Smooth muscle cell (in vitro differentiated cells): ENCODE results near the gene ALG12. TPM values are rescaled to one million over a fixed set of nuclear protein-coding genes. Genes with fewer than 3 reads are reported as not detected.
"Not testable (repeated sequence)": the region's sequence is repeated elsewhere in the genome, so short reads cannot be mapped to it uniquely, and the experiment has no call there.

Experiments used
- DNase-seq: peaks from one replicate; lab custom pipeline; 2025; ENCODE audit not compliant: unreplicated experiment; lab: John Stamatoyannopoulos, UW
- H2AFZ ChIP-seq: fragments of 200-600 bp; sonication (generic); 2 replicates; pipeline ENCODE4 v1.6.0; 2016; ENCODE audit warnings: antibody characterized with exemption, low read depth, mild to moderate bottlenecking
- H3F3A ChIP-seq: fragments of 200-600 bp; sonication (generic); 2 replicates; pipeline ENCODE4 v1.6.0; 2017; ENCODE audit warnings: antibody characterized with exemption, low read depth
- H3K27ac ChIP-seq: fragments of 200-600 bp; sonication (generic); 2 replicates; pipeline ENCODE4 v1.5.1; 2016; ENCODE audit warnings: low read depth, mild to moderate bottlenecking
- H3K27me3 ChIP-seq: fragments of 200-600 bp; sonication (generic); 2 replicates; pipeline ENCODE4 v1.6.1; 2016; ENCODE audit warnings: low read depth, mild to moderate bottlenecking
- H3K36me3 ChIP-seq: fragments of 200-600 bp; sonication (generic); 2 replicates; pipeline ENCODE4 v1.5.1; 2016; ENCODE audit warnings: low read depth
- H3K4me1 ChIP-seq: fragments of 200-600 bp; sonication (generic); 2 replicates; pipeline ENCODE4 v1.5.1; 2016; ENCODE audit warnings: low read depth
- H3K4me2 ChIP-seq: fragments of 200-600 bp; sonication (generic); 2 replicates; pipeline ENCODE4 v1.6.0; 2016; ENCODE audit warnings: mild to moderate bottlenecking
- H3K4me3 ChIP-seq: fragments of 200-600 bp; sonication (generic); 2 replicates; pipeline ENCODE4 v1.5.1; 2016; ENCODE audit warnings: mild to moderate bottlenecking
- H3K79me2 ChIP-seq: fragments of 200-600 bp; sonication (generic); 2 replicates; pipeline ENCODE4 v1.6.0; 2016; ENCODE audit warnings: low read depth, mild to moderate bottlenecking
- H3K9ac ChIP-seq: fragments of 200-600 bp; sonication (generic); 2 replicates; pipeline ENCODE4 v1.6.0; 2016; ENCODE audit warnings: low read depth
- H3K9me3 ChIP-seq: fragments of 200-600 bp; sonication (generic); replicated peaks from 2 replicates; pipeline ENCODE4 v1.5.1; 2016; ENCODE audit warnings: low read depth
- H4K20me1 ChIP-seq: fragments of 200-600 bp; sonication (generic); 2 replicates; pipeline ENCODE4 v1.6.0; 2016; ENCODE audit warnings: low read depth
- WGBS: methylation state at CpG from one replicate; pipeline ENCODE4 v1.1.7; 2016; ENCODE audit warnings: low lambda C conversion rate; 5-methylcytosine and 5-hydroxymethylcytosine counted together
- polyA plus RNA-seq: library from polyadenylated mRNA; unstranded; fragments of >200 nt; fragmentation: Nextera tagmentation; extraction: Ambion mirVana; gene quantifications from 2 replicates; pipeline ENCODE4 v1.2.1, GENCODE V29; 2016
- total RNA-seq: library from RNA; depleted of rRNA; stranded (reverse); fragments of >200 nt; gene quantifications from 2 replicates; pipeline ENCODE4 v1.2.3, GENCODE V29; 2014
- TF ChIP-seq, protein P1 (sequence below): fragments of 200-600 bp; sonication (generic); IDR thresholded peaks from 2 replicates; pipeline ENCODE4 v1.5.1; 2017; ENCODE audit warnings: borderline replicate concordance, mild to moderate bottlenecking, antibody characterized with exemption; ENCODE audit not compliant: insufficient read depth, poor library complexity, severe bottlenecking

The ALG12 gene
- total and polyA plus RNA-seq, 2 experiments from 2014 or later = 13.9 to 42.7 TPM

DNA sequence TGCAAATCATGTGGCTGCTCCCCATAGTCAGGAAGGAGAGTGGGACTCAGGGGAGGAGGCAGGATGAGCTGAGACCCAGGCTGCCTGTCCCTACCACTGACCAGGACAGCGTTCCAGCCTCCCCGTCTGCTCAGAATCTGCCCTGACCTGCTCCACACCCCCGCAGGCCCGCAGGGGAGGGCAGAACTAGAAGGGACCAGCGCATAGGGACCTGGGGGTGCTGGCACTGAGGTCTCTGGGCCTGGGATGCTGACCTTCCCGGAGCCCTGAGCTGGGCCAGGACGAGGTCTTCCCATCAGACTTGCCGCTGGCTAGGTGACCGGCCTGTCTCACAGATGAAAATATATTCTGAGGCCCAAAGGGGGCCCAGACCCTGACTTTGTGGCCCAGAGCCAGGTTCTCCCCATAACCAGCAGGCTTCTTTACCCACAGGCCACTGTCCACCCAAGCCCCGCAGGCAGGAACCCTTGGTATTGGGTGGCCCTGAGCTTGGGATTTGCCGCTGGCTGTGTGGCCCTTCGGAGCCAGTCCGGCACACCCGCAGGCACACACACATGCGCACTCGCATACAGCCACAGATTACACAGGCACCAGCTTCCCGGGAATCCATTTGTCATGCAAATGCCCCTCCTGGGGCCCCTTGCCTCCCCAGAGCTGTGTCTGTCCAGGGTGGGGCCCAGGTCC is 28.5 kb upstream of the ALG12 start:
- H3K79me2 ChIP-seq = no peaks in the 10 kb centered on the region
- H3K4me1 ChIP-seq = peaks cover 12% of the 10 kb centered on the region
- WGBS = 57% methylated on average over 17 of the region's 17 CpGs
- H3K9me3 ChIP-seq = no peaks in the 10 kb centered on the region
- no peak overlapping the region for H2AFZ ChIP-seq
- no peak overlapping the region for H3K4me2 ChIP-seq
- no peaks in the 10 kb centered on the region for H4K20me1 ChIP-seq
- peak overlapping the region; percentile 52 for H3K27ac ChIP-seq
- no peak overlapping the region for H3K9ac ChIP-seq
- no peak overlapping the region for H3K4me3 ChIP-seq
- H3F3A ChIP-seq = no peaks in the 10 kb centered on the region
- TF ChIP-seq, protein P1, sequence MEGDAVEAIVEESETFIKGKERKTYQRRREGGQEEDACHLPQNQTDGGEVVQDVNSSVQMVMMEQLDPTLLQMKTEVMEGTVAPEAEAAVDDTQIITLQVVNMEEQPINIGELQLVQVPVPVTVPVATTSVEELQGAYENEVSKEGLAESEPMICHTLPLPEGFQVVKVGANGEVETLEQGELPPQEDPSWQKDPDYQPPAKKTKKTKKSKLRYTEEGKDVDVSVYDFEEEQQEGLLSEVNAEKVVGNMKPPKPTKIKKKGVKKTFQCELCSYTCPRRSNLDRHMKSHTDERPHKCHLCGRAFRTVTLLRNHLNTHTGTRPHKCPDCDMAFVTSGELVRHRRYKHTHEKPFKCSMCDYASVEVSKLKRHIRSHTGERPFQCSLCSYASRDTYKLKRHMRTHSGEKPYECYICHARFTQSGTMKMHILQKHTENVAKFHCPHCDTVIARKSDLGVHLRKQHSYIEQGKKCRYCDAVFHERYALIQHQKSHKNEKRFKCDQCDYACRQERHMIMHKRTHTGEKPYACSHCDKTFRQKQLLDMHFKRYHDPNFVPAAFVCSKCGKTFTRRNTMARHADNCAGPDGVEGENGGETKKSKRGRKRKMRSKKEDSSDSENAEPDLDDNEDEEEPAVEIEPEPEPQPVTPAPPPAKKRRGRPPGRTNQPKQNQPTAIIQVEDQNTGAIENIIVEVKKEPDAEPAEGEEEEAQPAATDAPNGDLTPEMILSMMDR = no peak
- no peak for DNase-seq
- no peaks in the 10 kb centered on the region for H3K27me3 ChIP-seq
- H3K36me3 ChIP-seq = no peaks in the 10 kb centered on the region

DNA sequence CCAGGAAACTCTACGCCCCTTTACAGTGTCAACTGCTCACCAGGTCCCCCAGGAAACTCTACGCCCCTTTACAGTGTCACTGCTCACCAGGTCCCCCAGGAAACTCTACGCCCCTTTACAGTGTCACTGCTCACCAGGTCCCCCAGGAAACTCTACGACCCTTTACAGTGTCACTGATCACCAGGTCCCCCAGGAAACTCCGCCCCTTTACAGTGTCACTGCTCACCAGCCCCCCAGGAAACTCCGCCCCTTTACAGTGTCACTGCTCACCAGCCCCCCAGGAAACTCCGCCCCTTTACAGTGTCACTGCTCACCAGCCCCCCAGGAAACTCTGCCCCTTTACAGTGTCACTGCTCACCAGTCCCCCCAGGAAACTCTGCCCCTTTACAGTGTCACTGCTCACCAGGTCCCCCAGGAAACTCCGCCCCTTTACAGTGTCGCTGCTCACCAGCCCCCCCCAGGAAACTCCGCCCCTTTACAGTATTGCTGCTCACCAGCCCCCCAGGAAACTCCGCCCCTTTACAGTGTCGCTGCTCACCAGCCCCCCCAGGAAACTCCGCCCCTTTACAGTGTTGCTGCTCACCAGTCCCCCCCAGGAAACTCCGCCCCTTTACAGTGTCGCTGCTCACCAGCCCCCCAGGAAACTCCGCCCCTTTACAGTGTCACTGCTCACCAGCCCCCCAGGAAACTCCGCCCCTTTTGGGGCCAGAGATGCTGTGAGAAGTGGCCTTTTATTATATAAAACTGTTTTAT is 27.0 kb upstream of the ALG12 start:
- H3F3A ChIP-seq, H4K20me1 ChIP-seq, H3K36me3 ChIP-seq, H3K79me2 ChIP-seq, H2AFZ ChIP-seq, H3K27me3 ChIP-seq, H3K9me3 ChIP-seq, H3K9ac ChIP-seq, H3K4me3 ChIP-seq, DNase-seq, H3K4me2 ChIP-seq: not testable (repeated sequence)
- WGBS = 68% methylated on average over 11 of the region's 17 CpGs
- H3K27ac ChIP-seq = peak overlapping the region; percentile 46
- H3K4me1 ChIP-seq = peaks cover 12% of the 10 kb centered on the region

DNA sequence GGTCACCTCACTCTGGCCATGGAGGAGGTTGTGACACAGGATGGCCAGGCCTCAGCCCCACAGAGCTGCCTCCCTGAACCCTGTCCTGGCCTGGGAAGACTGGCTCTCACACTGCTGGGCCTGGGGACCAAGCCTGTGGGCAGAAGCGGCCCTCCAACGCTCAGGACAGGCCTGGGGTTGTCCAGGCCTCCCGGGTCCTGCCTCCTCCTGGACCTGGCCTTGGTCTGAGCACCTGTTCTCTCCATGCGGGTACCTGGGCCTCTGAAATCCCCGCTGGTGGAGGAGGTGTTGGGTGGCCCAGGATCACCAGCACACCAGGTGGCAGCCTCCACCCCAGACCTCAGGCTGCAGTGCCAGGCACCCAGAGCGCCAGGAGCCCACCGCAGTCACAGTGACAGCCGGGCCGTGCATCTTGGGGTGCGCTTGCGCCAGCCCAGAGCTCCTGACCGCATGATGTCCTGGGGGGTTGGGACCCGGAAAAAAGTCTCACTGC is 26.2 kb upstream of the ALG12 start:
- H4K20me1 ChIP-seq = no peaks in the 10 kb centered on the region
- H3K9ac ChIP-seq = no peak overlapping the region
- no peaks in the 10 kb centered on the region for H3K79me2 ChIP-seq
- peaks cover 12% of the 10 kb centered on the region for H3K4me1 ChIP-seq
- H3K27me3 ChIP-seq = no peaks in the 10 kb centered on the region
- peak overlapping the region; percentile 24 for H3K27ac ChIP-seq
- no peak overlapping the region for H3K4me2 ChIP-seq
- no peaks in the 10 kb centered on the region for H3K9me3 ChIP-seq
- TF ChIP-seq, protein P1 = no peak
- DNase-seq = no peak
- H2AFZ ChIP-seq = no peak overlapping the region
- WGBS = 94% methylated on average over 13 of the region's 13 CpGs
- H3K36me3 ChIP-seq = no peaks in the 10 kb centered on the region
- no peaks in the 10 kb centered on the region for H3F3A ChIP-seq
- no peak overlapping the region for H3K4me3 ChIP-seq

DNA sequence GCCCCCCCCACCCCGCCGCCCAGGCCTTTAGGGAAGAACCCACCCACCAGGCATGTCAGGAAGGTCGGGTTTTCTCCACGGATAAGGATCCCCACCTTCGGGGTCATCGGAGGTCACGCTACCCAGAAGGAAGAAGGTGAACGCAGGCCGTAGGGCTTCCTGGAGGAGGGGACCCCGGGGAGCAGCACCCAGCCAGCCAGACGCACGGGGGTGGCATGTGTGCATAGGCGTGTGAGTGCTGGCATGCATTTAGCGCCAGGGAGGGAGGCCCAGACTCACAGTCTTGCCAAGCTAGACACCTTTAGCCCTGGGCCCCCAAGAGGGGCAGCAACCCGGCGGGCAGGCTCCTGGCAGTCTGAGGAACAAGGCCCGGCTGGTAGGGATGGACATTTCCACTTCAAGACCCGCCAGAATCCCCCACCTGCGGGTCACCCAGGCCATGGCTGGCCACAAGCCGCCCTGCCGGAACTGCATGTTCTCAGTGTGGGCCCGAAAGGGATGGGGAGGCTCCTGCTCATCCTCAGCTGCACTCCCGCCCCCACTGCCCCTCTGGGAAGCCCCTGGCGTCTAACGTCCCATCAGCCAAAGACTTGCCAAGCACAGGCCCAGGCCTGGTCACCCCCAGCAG is 25.6 kb upstream of the ALG12 start:
- Histone ChIP-seq H4K20me1 (no peaks in the 10 kb centered on the region), H3K9ac (no peak overlapping the region), H3K4me3 (no peak overlapping the region), H3F3A (no peaks in the 10 kb centered on the region), H3K36me3 (no peaks in the 10 kb centered on the region), H3K4me1 (peaks cover 12% of the 10 kb centered on the region), H3K9me3 (no peaks in the 10 kb centered on the region), H3K4me2 (no peak overlapping the region), H3K27ac (peak overlapping the region; percentile 24), H3K79me2 (no peaks in the 10 kb centered on the region), H3K27me3 (no peaks in the 10 kb centered on the region), H2AFZ (no peak overlapping the region)
- 94% methylated on average over 25 of the region's 25 CpGs for WGBS
- DNase-seq = no peak
- TF ChIP-seq, protein P1 = no peak
